ENCODE measurements around the gene NDUFAF4.

DNA sequence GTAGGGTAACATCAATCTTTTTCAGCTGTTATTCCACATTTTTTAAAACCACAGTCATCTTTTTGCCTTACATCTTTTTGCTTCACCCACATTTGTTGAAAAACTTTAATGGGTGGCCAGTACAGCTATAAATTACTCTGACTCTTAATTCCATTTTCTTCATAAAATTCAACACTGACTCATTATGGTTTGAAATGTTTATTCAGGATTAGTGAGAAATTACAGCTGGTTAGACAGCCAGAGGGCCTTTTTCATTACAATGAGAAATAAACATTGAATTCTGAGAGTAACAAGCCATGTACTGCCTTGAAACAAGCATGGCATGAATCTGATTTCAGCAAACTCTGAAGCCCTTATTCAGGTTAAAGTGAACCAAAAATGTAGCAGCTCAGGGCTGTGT lies 19.5 kb downstream of the NDUFAF4 start:
- no peak for TF ChIP-seq EZH2 (IDR thresholded peaks at IDR 0.05; ENCODE audit: borderline replicate concordance, low read length)
- TF ChIP-seq, protein P1, sequence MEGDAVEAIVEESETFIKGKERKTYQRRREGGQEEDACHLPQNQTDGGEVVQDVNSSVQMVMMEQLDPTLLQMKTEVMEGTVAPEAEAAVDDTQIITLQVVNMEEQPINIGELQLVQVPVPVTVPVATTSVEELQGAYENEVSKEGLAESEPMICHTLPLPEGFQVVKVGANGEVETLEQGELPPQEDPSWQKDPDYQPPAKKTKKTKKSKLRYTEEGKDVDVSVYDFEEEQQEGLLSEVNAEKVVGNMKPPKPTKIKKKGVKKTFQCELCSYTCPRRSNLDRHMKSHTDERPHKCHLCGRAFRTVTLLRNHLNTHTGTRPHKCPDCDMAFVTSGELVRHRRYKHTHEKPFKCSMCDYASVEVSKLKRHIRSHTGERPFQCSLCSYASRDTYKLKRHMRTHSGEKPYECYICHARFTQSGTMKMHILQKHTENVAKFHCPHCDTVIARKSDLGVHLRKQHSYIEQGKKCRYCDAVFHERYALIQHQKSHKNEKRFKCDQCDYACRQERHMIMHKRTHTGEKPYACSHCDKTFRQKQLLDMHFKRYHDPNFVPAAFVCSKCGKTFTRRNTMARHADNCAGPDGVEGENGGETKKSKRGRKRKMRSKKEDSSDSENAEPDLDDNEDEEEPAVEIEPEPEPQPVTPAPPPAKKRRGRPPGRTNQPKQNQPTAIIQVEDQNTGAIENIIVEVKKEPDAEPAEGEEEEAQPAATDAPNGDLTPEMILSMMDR (conservative IDR thresholded peaks at IDR 0.05 in 1 of 2, IDR thresholded peaks at IDR 0.05 in 1 of 2; ENCODE audit: extremely low read depth in 1 of 2, insufficient read depth in 1 of 2, low read depth in 1 of 2, low read length in 2 of 2) = no peak
